H1 (cell line): Measurements from ENCODE around the gene MSN.

Source experiments
- CBX8 ChIP-seq: fragments of 300-800, 300-1000 bp; sonication (generic); IDR thresholded peaks from 2 replicates; pipeline ENCODE4 v1.7.1; 2016; ENCODE audit warnings: low read depth, low read length, borderline replicate concordance
- CHD2 ChIP-seq: IDR thresholded peaks from 2 replicates; pipeline ENCODE4 v1.6.1; 2012; ENCODE audit warnings: low read length, improper control_type of control experiment
- EGR1 ChIP-seq: IDR thresholded peaks from 2 replicates; pipeline ENCODE4 v1.6.1; 2011; ENCODE audit warnings: low read depth, low read length, borderline replicate concordance
- HDAC6 ChIP-seq: IDR thresholded peaks from one replicate; pipeline ENCODE4 v1.7.1; 2012; ENCODE audit warnings: low read depth, mild to moderate bottlenecking, inconsistent platforms, low read length, moderate library complexity
- JUN ChIP-seq: IDR thresholded peaks from 2 replicates; pipeline ENCODE4 v1.6.1; 2011; ENCODE audit warnings: low read depth, mild to moderate bottlenecking, improper control_type of control experiment, low read length
- POLR2A ChIP-seq, 2 experiments: IDR thresholded peaks; 1 replicate in 1 of 2; 2 replicates in 1 of 2; pipeline ENCODE4 v1.6.1; 2011; ENCODE audit warnings: low read depth in 2 of 2, low read length in 2 of 2, mild to moderate bottlenecking in 2 of 2; ENCODE audit errors: control extremely low read depth in 1 of 2
- POLR2AphosphoS5 ChIP-seq: IDR thresholded peaks from 2 replicates; pipeline ENCODE4 v1.6.1; 2011; ENCODE audit warnings: low read depth, low read length
- RAD21 ChIP-seq, 2 experiments: IDR thresholded peaks in 1 of 2; conservative IDR thresholded peaks in 1 of 2; 2 replicates each; pipeline ENCODE4 v1.6.1; 2011; ENCODE audit warnings: low read depth in 2 of 2, low read length in 2 of 2, improper control_type of control experiment in 1 of 2, inconsistent platforms in 1 of 2, mild to moderate bottlenecking in 1 of 2, moderate library complexity in 1 of 2
- TAF1 ChIP-seq: IDR thresholded peaks from 2 replicates; pipeline ENCODE4 v1.6.1; 2011; ENCODE audit warnings: mild to moderate bottlenecking, low read depth, low read length
- YY1 ChIP-seq: IDR thresholded peaks from 2 replicates; pipeline ENCODE4 v1.6.1; 2011; ENCODE audit warnings: low read depth, mild to moderate bottlenecking, low read length
- TF ChIP-seq, protein P1 (sequence below), 3 experiments: IDR thresholded peaks; 1 replicate in 2 of 3; 2 replicates in 1 of 3; pipeline versions ENCODE4 v1.5.1 to v1.6.1; 2011; ENCODE audit warnings: low read length in 3 of 3, mild to moderate bottlenecking in 3 of 3, inconsistent platforms in 2 of 3, low read depth in 1 of 3, moderate library complexity in 1 of 3; ENCODE audit not compliant: insufficient read depth in 1 of 3; ENCODE audit errors: control extremely low read depth in 1 of 3
- TF ChIP-seq, protein P2 (sequence below): IDR thresholded peaks from 2 replicates; pipeline ENCODE4 v1.6.1; 2012; ENCODE audit warnings: inconsistent platforms

GRCh38 chrX:65705439-65705838, 38.0 kb downstream of the MSN start:
- no peak for TF ChIP-seq YY1
- TF ChIP-seq, protein P1, sequence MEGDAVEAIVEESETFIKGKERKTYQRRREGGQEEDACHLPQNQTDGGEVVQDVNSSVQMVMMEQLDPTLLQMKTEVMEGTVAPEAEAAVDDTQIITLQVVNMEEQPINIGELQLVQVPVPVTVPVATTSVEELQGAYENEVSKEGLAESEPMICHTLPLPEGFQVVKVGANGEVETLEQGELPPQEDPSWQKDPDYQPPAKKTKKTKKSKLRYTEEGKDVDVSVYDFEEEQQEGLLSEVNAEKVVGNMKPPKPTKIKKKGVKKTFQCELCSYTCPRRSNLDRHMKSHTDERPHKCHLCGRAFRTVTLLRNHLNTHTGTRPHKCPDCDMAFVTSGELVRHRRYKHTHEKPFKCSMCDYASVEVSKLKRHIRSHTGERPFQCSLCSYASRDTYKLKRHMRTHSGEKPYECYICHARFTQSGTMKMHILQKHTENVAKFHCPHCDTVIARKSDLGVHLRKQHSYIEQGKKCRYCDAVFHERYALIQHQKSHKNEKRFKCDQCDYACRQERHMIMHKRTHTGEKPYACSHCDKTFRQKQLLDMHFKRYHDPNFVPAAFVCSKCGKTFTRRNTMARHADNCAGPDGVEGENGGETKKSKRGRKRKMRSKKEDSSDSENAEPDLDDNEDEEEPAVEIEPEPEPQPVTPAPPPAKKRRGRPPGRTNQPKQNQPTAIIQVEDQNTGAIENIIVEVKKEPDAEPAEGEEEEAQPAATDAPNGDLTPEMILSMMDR (IDR thresholded peaks at IDR 0.05; ENCODE audit: control extremely low read depth in 1 of 3, insufficient read depth in 1 of 3, low read depth in 1 of 3, low read length in 3 of 3) = no peak
- no peak for TF ChIP-seq POLR2AphosphoS5
- no peak for TF ChIP-seq CHD2
- TF ChIP-seq TAF1 = no peak
- no peak for TF ChIP-seq JUN
- no peak for TF ChIP-seq POLR2A (IDR thresholded peaks at IDR 0.05; ENCODE audit: control extremely low read depth in 1 of 2, low read depth in 2 of 2, low read length in 2 of 2)
- TF ChIP-seq, protein P2, sequence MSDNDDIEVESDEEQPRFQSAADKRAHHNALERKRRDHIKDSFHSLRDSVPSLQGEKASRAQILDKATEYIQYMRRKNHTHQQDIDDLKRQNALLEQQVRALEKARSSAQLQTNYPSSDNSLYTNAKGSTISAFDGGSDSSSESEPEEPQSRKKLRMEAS = no peak
- no peak for TF ChIP-seq RAD21 (IDR thresholded peaks at IDR 0.05 in 1 of 2, conservative IDR thresholded peaks at IDR 0.05 in 1 of 2; ENCODE audit: low read depth in 2 of 2, low read length in 2 of 2)
- no peak for TF ChIP-seq CBX8
- TF ChIP-seq HDAC6 = no peak
- TF ChIP-seq EGR1 = no peak
